NCI-H1436 (cell line): ENCODE measurements around the gene SRRT.
"Not testable (repeated sequence)": the region's sequence is repeated elsewhere in the genome, so short reads cannot be mapped to it uniquely, and the experiment has no call there.

Experiments used
- DNase-seq: peaks from one replicate; lab custom pipeline; 2025; lab: John Stamatoyannopoulos, UW

The SRRT gene

DNA sequence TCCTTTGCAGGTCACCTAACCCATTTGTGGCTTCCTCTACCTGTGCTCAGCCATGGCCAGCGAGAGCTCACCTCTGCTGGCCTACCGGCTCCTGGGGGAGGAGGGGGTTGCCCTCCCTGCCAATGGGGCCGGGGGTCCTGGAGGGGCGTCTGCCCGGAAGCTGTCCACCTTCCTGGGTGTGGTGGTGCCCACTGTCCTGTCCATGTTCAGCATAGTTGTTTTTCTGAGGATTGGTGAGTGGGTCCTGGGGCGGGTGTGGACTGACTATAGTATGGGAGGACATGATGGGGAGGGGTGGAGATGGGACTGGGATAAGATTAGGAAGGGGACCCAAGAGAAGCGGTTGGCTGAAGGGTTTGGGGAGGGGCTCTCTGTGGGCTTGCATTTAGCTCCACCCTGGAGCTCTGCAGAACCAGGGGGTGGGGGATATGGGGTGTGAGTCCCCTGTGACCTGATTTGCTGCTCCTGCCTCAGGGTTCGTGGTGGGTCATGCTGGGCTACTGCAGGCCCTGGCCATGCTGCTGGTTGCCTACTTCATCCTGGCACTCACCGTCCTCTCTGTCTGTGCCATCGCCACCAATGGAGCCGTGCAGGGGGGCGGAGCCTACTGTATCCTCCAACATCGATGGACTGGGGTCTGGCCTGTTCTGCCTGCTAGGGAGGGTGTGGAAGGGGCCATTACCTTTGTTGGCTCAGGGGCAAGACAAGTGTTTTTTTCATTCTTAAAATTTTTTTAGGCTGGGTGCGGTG lies 20.6 kb upstream of the SRRT start:
- no peak for DNase-seq

DNA sequence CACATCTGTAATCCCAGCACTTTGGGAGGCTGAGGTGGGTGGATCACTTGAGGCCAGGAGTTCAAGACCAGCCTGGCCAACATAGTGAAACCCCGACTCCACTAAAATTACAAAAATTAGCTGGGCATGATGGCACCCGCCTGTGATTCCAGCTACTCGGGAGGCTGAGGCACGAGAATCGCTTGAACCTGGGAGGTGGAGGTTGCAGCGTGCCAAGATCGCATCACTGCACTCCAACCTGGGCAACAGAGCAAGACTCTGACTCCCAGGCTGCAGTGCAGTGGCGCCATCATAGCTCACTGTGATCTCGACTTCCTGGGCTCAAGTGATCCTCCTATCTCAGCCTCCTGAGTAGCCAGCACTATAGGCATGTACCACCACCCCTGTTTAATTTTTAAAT lies 20.0 kb upstream of the SRRT start:
- not testable (repeated sequence) for DNase-seq

DNA sequence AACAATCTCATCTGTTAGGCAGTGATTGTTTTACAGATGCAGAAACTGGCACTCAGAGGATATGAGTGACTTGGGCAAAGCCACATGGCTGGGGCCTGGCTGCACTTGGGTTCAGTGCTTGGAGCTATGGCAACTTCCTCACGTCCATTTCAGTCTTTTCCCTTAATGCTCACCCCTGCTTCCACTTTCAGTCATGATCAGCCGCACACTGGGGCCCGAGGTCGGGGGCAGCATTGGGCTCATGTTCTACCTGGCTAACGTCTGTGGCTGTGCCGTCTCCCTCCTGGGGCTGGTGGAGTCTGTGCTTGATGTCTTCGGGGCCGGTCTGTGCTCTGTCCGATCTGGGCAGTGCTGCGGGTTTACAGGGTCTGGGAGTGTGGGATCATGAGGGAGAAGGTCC lies 19.4 kb upstream of the SRRT start:
- DNase-seq = no peak

DNA sequence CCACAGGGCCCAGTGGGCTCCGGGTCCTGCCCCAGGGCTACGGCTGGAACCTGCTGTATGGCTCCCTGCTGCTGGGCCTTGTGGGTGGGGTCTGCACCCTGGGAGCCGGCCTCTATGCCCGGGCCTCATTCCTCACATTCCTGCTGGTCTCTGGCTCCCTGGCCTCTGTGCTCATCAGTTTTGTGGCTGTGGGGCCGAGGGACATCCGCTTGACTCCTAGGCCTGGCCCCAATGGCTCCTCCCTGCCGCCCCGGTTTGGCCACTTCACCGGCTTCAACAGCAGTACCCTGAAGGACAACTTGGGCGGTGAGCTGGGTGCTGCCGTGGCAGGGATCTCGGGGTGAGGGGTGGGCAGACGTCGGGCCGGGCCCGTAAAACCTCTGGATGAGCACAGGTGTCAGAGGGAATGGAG lies 18.0 kb upstream of the SRRT start:
- DNase-seq = no peak

DNA sequence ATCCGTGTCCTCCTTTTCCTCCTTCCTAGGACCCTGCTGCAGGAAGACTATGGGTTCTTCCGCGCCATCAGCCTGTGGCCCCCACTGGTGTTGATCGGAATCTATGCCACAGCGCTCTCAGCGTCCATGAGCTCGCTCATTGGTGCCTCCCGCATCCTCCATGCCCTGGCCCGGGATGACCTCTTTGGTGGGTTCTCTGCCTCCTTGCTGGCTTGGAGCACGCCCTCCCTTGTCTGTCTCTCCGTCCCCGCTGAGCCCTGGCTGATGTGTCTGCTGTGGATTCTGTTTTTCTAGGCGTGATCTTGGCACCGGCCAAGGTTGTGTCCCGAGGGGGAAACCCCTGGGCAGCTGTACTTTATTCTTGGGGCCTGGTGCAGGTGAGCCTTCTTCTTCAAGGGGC lies 15.0 kb upstream of the SRRT start:
- DNase-seq = no peak

DNA sequence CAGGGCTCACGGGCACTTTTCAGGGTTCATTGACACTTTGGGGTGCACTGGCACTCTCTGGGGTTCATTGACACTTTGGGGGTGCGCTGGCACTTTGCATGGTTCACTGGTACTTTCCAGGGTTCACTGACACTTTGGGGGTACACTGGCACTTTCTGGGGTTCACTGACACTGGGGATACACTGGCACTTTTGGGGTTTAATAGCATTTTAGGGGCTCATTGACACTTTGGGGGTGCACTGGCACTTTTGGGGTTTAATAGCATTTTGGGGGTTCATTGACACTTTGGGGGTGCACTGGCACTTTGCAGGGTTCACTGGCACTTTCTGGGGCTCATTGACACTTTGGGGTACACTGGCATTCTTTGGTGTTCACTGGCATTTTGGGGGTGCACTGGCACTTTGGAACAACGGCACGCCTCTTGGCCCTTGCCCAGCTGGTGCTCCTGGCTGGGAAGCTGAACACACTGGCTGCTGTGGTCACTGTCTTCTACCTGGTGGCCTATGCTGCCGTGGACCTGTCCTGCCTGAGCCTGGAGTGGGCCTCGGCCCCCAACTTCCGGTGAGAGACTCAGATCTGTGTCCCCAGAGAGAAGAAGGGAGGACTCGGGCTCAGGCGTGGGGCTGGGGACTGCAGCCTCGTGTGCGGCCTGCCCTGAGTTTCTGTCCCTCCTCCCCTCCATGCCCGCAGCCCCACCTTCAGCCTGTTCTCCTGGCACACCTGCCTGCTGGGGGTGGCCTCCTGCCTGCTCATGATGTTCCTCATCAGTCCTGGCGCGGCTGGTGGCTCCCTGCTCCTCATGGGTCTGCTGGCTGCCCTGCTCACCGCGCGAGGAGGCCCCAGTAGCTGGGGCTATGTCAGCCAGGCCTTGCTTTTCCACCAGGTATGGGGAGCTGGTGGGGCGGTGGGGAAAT lies 13.9 kb upstream of the SRRT start:
- DNase-seq = no peak

DNA sequence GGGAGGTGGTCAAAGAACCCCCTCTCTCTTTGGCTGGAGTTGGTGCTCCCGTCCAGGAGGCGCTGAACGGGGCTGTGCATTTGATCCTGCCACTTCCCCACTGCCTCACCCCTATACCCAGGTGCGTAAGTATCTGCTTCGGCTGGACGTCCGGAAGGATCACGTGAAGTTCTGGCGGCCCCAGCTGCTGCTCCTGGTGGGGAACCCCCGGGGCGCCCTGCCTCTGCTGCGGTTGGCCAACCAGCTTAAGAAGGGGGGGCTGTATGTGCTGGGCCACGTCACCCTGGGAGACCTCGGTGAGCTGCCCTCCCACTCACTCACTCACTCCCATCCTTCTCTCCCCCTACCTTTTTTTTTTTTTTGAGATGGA lies 13.3 kb upstream of the SRRT start:
- no peak for DNase-seq

DNA sequence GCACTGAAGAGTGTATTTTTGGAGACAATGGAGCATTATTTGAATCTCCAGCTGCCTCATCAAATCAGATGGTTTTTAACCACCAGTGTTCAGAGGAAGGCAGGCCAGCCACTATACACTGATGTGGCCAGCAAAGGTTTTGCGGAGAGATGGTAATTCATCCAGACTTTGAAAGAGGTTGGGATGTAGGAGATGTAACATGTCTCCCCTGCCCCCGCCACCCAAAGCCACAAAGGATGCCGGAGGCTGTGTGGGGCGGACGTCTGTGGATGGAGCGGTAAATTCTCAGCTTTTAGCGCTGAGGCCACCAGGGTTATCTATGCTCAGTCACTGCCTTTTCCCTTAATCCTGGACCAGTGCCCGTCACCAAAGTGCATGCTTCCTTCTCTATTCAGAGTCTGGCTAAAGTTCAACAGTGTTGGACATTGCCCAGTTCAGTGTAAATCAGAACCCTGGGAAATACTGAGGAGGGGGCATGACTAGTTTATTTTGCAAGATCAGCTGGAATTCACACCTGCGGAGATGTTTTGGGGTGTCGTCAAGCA lies 11.4 kb upstream of the SRRT start:
- DNase-seq = no peak

DNA sequence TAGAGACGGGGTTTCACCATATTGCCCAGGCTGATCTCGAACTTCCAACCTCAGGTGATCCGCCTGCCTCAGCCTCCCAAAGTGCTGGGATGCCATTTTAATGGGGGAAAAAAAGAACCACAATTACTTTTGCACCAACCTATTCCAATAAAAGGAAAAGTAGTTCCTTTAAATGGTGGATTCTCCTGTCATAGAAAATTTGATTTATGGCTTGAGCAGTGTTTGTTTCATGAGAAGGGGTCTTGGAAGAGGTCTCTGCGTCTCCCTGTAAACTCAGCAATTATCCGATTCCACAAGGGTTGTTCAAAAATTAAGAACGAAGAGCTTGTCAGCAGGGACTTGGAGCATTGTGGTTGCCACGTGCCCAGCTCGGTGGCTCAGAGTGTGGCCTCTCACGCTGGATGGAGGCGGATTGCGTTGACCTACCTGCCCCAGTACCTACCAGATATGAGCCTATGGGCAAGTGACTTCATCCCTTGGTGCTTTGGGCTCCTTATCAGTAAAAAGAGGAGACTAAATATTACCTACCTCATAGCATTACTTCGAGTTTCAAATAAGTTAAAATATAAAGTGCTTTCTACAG lies 10.5 kb upstream of the SRRT start:
- no peak for DNase-seq

DNA sequence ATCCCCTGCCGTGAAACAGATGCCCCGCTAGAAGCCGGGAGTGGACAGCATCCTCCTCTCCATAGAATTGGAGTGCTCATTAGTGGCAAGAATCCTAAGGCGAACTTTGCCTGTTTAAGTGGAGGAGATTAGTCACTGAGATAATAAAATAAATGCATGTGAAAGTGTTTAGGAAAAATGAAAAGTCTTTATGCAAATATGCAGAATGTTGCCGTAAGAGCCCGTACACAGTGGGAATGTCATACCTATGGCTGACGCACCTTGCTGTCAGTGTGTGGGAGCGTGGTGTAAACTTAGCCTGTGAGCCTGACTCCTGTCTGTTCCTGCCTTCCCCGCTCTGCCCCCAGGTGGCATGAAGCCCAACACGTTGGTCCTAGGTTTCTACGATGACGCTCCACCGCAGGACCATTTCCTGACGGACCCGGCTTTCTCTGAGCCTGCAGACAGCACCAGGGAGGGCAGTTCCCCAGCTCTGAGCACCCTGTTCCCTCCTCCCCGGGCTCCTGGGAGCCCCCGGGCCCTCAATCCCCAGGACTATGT lies 9.5 kb upstream of the SRRT start:
- no peak for DNase-seq

DNA sequence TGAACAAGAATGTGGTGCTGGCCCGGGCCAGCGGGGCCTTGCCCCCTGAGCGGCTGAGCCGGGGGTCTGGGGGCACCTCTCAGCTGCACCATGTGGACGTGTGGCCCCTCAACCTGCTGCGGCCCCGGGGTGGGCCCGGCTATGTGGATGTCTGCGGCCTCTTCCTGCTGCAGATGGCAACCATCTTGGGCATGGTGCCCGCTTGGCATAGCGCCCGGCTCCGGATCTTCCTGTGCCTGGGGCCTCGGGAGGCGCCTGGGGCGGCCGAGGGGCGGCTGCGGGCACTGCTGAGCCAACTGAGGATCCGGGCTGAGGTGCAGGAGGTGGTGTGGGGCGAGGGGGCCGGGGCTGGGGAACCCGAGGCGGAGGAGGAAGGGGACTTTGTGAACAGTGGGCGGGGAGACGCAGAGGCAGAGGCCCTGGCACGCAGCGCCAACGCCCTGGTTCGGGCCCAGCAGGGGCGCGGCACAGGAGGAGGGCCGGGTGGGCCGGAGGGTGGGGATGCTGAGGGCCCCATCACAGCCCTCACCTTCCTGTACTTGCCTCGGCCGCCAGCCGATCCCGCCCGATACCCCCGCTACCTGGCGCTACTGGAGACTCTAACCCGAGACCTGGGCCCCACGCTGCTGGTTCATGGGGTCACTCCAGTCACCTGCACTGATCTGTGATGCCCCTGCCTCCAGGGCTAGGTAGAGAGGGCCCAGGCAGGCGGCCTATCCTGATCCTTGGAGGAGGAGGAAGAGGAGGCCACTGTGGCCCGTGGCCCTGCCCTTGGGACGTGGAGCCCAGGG lies 8.8 kb upstream of the SRRT start:
- DNase-seq = no peak

DNA sequence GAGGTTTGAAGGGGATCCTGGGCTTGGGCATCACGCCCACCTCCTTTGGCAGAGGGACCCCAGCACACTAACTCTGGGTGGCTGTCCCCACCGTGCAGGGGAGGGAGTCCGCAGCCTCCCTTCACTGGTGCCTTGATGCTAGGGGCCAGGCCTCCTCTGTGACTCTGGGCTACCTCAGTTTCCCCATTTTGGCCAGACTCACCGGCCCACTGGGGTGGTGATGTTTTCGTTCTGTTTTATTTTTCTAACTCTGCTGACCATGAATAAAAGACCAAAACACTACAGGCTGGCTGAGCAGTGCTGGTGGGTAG lies 8.2 kb upstream of the SRRT start:
- DNase-seq = no peak

DNA sequence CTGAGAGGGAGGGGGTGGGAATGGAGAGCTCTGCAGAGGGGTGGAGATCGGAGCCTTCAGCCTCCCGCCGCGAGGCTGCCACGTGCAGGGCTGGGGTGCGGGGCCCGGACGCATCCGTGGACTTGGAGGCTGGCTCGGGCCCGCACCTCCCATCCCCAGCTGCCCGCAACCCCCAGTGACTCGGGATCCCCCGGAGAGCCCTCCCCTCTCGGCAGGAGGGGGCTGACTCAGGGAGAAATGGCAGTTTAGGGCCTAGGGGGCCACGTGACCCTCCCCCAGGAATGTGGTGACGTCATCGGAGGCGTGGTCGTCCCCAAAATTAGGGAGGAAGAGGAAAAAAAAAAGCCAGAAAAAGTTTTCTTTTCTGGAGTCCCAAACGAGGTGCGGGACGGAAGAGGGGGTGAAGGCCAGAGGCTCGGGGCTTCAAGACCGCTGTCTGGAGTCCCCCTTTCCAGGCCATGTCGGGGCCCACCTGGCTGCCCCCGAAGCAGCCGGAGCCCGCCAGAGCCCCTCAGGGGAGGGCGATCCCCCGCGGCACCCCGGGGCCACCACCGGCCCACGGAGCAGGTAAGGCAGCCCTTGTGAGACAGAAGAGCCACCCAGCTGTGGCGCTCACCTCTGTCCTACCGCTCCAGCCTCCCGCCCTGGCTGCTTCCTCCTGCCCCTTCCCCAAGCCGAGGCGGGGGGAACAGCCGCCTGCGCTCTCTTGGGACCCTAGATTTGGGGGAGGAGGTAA lies 7.7 kb upstream of the SRRT start, which contains the start of gene TRIP6:
TSS of gene TRIP6 (plus strand) at position 348 of the 736 bp plus-strand sequence. CDS start at position 459, 111 bp downstream.
- no peak for DNase-seq

DNA sequence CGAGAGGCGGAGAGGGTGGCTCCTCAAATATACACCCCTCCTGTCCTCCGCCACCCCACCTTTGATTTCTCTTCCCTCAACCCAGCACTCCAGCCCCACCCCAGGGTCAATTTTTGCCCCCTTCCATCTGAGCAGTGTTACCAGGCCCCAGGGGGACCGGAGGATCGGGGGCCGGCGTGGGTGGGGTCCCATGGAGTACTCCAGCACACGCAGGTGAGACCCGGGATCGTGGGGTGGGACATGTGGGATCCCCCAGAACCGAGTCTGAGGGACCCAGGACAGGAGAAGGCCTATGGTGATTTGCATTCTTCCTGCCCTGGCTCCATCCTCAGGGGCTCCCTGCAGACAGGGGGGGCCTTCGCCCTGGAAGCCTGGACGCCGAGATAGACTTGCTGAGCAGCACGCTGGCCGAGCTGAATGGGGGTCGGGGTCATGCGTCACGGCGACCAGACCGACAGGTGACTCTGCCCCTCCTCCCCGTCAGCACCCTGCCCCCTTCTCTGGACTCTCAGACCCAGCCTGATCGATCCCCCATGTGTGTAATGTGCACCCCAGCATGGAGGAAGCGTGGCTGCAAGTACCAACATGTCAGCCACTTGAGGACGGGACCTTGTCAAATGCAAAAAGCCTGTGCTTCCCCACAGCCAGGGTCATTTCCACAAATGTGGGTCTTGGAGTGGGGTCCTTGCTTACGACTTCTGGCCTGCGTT lies 7.0 kb upstream of the SRRT start:
- DNase-seq = no peak

DNA sequence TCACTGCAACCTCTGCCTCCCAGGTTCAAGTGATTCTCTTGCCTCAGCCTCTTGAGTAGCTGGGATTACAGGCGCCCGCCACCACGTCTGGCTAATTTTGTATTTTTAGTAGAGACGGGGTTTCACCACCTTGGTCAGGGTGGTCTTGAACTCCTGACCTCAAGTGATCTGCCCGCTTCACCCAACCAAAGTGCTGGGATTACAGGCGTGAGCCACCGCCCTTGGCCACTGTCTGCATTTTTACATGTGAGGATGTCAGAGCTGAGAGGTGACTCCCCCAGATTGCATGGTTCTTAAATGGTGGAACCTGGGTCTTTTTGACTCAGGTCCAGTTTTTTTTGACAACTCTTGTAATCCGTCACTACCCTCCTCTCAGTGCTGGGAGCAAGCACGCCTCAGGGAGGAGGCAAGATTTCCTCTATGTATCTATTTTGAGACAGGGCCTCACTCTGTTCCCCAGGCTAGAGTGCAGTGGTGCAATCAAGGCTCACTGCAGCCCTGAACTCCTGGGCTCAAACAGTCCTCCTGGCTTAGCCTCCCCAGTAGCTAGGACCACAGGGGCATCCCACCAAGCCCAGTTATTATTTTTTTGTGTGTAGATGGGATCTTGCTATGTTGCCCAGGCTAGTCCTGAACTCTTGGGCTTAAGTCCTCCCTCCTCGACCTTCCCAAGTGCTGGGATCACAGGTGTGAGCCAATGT lies 1.2 kb upstream of the SRRT start:
- DNase-seq = no peak

DNA sequence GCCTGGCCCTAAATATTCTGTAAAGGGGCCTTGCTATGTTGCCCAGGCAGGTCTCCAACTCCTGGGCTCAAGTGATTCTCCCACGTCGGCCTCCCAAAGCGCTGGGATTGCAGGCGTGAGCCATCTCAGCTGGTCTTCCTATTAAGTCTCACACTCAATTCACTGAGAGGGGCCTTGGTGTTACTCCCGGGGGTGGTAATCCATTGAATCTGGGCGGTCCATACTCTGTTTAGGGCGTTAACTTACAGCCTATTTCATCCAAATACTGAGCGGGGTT lies 665 bp upstream of the SRRT start:
- no peak for DNase-seq

DNA sequence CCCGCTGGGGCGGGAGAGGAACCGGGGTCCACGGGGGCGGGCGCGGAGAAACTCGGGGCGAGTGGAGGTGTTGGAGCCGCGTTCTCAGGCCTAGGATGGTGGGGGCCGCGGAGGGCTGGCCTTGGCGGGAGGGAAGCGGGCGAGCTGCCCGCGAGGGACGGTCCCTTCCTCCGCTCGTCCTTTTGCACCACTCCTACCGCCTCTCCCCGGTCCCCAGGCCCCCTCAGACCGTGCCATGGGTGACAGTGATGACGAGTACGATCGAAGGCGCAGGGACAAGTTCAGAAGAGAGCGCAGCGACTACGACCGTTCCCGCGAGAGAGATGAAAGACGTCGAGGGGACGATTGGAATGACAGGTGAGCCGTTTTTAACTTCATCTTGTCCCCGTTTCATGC lies 451 bp downstream of the SRRT start:
- DNase-seq = no peak

DNA sequence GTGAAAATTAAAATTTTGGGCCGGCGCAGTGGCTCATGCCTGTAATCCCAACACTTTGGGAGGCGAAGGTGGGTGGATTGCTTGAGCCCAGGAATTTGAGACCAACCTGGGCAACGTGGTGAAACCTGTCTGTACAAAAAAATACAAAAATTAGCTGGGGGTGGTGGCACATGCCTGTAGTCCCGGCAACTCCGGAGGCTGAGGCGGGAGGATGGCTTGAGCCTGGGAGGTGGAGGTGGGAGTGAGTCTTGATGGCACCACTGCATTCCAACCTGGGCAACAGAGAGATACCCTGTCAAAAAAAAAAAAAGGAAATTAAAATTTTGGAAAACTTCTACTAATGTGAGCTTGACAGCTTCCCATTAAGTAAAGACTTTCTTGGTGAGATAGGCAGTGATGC lies 3.1 kb downstream of the SRRT start:
- no peak for DNase-seq

DNA sequence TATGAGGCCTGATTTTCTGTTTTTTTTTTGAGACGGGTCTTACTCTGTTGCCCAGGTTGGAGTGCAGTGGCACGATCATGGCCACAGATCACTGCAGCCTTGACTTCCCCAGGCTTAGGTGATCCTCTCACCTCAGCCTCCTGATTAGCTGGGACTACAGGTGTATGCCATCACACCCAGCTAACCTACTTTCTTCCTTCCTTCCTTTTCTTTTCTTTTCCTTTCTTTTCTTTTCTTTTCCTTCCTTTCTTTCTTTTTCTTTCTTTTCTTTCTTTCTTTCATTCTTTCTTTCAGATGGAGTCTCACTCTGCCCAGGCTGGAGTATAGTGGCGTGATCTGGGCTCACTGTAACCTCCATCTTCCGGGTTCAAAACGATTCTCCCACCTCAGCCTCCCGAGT lies 3.8 kb downstream of the SRRT start:
- DNase-seq = no peak

DNA sequence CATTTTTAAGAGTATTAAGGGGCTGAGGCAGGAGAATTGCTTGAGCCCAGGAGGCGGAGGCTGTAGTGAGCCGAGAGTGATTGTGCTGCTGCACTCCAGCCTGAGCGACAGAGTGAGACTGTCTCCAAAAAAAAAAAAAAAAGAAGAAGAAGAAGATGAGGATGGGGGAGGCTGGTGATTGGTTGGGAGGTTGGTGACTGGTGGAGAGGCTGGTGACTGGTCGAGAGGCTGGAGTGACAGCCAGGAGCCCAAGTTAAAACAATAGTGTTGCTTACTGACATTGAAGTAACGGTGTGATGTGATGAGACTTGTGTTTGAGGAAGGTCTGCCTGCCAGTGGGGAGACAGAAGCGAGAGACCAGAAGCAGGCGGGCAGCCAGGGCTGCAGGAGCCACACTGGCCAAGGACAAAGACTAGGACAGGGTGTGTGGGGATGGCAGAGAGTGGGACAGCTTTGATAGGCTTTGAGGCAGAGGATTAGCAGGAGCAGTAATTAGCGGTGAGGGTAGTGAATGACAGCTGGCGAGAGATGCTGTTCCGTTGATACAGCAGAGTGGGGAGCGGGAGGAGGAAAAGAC lies 4.9 kb downstream of the SRRT start:
- no peak for DNase-seq
